Measurements from ENCODE around the gene PRKG1.

Gene PRKG1

DNA sequence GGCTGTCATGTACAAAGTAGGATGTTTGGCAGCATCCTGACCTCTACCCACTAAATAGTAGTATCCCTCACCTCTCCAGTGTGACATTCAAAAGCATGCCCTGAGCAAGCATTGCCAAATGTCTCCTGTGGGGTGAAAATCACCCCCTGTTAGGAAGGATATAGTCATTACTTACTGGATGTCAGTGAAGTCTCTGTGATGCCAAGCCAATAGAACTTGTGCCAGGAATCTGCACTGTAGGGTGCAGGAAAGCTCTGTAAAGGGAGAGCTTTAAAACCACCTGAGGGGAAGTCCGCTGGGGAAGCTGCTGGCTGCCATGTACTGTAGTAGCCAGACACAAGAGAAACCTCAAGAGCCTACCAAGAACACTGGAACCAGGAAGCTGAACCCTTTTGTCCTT is 1069.1 kb downstream of the PRKG1 start:
- TF ChIP-seq, protein P1, sequence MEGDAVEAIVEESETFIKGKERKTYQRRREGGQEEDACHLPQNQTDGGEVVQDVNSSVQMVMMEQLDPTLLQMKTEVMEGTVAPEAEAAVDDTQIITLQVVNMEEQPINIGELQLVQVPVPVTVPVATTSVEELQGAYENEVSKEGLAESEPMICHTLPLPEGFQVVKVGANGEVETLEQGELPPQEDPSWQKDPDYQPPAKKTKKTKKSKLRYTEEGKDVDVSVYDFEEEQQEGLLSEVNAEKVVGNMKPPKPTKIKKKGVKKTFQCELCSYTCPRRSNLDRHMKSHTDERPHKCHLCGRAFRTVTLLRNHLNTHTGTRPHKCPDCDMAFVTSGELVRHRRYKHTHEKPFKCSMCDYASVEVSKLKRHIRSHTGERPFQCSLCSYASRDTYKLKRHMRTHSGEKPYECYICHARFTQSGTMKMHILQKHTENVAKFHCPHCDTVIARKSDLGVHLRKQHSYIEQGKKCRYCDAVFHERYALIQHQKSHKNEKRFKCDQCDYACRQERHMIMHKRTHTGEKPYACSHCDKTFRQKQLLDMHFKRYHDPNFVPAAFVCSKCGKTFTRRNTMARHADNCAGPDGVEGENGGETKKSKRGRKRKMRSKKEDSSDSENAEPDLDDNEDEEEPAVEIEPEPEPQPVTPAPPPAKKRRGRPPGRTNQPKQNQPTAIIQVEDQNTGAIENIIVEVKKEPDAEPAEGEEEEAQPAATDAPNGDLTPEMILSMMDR (IDR thresholded peaks at IDR 0.05; ENCODE audit: insufficient read depth, low read depth, low read length, missing control alignments), result no peak
- H3K4me3 ChIP-seq (ENCODE audit: low read depth, low read length), result no peak overlapping the region
- DNase-seq (ENCODE audit: low read depth), result no peak

GRCh38 chr10:52145636-52146035 is 1071.3 kb downstream of the PRKG1 start:
- TF ChIP-seq, protein P1 (IDR thresholded peaks at IDR 0.05; ENCODE audit: insufficient read depth, low read depth, low read length, missing control alignments), result no peak
- no peak for DNase-seq (ENCODE audit: low read depth)

DNA sequence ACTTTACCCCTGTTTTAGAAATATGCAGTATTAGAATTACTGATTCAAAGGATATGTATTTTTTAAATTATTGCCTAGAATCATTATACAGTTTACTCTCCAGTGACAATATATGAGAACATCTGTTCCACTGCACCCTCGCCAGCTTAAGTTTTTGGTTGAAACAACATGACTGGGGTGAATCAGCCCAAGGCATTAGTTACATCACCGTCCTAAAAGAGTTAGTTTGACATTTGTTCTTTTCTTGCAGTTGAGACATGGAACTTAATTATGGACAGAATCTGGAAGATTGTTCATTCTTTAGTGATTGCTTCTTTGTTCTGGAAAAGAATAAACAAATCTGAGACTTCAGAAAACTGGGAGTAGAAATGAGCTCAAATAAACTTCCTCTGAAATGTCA is 1072.5 kb downstream of the PRKG1 start:
- no peak for DNase-seq (ENCODE audit: low read depth)
- TF ChIP-seq, protein P1 (IDR thresholded peaks at IDR 0.05; ENCODE audit: insufficient read depth, low read depth, low read length, missing control alignments), result no peak
- no peak overlapping the region for H3K4me3 ChIP-seq (ENCODE audit: low read depth, low read length)

More at GRCh38 chr10:52145636-52146035, 1071.3 kb downstream of the PRKG1 start:
- no peak overlapping the region for H3K4me3 ChIP-seq (ENCODE audit: low read depth, low read length)

- DNase-seq (ENCODE audit: low read depth), result peak; percentile 3
- TF ChIP-seq, protein P1 (IDR thresholded peaks at IDR 0.05; ENCODE audit: insufficient read depth, low read depth, low read length, missing control alignments), result no peak
- no peak overlapping the region for H3K4me3 ChIP-seq (ENCODE audit: low read depth, low read length)
Measured at GRCh38 chr10:52170776-52171175, 1096.5 kb downstream of the PRKG1 start.

DNA sequence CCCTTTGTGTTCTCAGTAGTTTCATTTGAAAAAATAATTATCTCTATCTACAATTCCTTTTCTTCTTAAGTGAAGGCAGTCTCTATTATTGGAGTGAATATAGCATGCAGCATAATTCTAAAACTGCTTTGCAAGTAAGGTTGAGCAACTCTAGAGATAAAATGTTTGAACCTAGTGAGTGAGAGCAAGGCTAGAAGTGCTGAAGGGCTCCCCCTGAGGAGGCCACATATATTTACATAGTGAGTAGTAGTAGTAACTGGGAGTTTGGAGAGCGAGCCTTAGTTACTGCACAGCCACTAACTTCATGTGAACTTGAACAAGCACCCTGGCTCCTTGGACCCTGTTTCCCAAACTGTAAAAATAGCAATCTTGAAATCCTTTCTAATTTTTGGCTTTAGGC is 1098.3 kb downstream of the PRKG1 start:
- TF ChIP-seq, protein P1 (IDR thresholded peaks at IDR 0.05; ENCODE audit: insufficient read depth, low read depth, low read length, missing control alignments), result no peak
- no peak overlapping the region for H3K4me3 ChIP-seq (ENCODE audit: low read depth, low read length)
- DNase-seq (ENCODE audit: low read depth), result no peak

DNA sequence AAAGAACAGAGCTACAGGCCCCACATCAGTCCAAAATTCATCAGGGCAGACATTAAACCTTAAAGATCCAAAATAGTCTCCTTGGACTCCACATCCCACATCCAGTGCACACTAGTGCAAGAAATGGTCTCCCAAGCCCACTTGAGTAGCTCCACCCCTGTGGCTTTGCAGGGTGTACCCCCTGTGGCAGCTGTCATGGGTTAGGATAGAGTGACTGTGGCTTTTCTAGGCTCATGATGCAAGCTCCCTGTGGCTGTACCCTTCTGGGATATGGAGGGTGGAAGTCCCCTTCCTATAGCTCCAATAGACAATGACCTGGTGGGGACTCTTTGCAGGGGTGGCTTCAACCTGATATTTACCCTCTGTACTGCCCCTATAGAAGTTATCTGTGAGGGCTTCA is 1111.0 kb downstream of the PRKG1 start:
- DNase-seq (ENCODE audit: low read depth), result no peak
- TF ChIP-seq, protein P1 (IDR thresholded peaks at IDR 0.05; ENCODE audit: insufficient read depth, low read depth, low read length, missing control alignments), result no peak
- H3K4me3 ChIP-seq (ENCODE audit: low read depth, low read length), result no peak overlapping the region

- DNase-seq (ENCODE audit: low read depth), result no peak
- no peak overlapping the region for H3K4me3 ChIP-seq (ENCODE audit: low read depth, low read length)
- TF ChIP-seq, protein P1 (IDR thresholded peaks at IDR 0.05; ENCODE audit: insufficient read depth, low read depth, low read length, missing control alignments), result no peak
Measured at GRCh38 chr10:52187521-52188258, 1113.4 kb downstream of the PRKG1 start.
